HFFc6 (cell line): ENCODE measurements around the gene ADRM1. TPM values are rescaled to one million over a fixed set of nuclear protein-coding genes. Genes with fewer than 3 reads are reported as not detected.

ENCODE experiments used
- DNase-seq: peaks from one replicate; pipeline ENCODE4 v3.0.0-alpha.2; 2018
- H3K27ac Mint-ChIP-seq: 2 replicates; pipeline ENCODE4 v1.8.0; 2020; ENCODE audit warnings: mild to moderate bottlenecking, mixed read lengths
- H3K27me3 Mint-ChIP-seq: 2 replicates; pipeline ENCODE4 v1.8.0; 2021; ENCODE audit warnings: mild to moderate bottlenecking, moderate library complexity, mixed read lengths; ENCODE audit not compliant: insufficient read depth
- H3K36me3 Mint-ChIP-seq: 2 replicates; pipeline ENCODE4 v1.8.0; 2021; ENCODE audit warnings: low read depth, mixed read lengths
- H3K4me1 Mint-ChIP-seq: 2 replicates; pipeline ENCODE4 v1.8.0; 2020; ENCODE audit warnings: low read depth, mixed read lengths
- H3K4me3 Mint-ChIP-seq: 2 replicates; pipeline ENCODE4 v1.8.0; 2020; ENCODE audit warnings: mild to moderate bottlenecking, moderate library complexity, mixed read lengths
- H3K9me3 Mint-ChIP-seq: 2 replicates; pipeline ENCODE4 v1.8.0; 2020; ENCODE audit warnings: mild to moderate bottlenecking, mixed read lengths
- CTCF ChIP-seq: fragments of 200-600 bp; sonication (generic); IDR thresholded peaks from 2 replicates; pipeline ENCODE4 v1.5.0; 2021; ENCODE audit warnings: antibody characterized with exemption, mild to moderate bottlenecking
- total RNA-seq, 6 experiments: library from RNA; stranded (reverse); fragmentation: NEBNext Ultra II Directional; extraction: Animal tissue kit (Norgen Biotek cat#: 25700); gene quantifications; 2 replicates in 1 of 6; 3 replicates in 5 of 6; pipeline ENCODE4 v1.2.3, GENCODE V29; 2021

The ADRM1 gene
- total RNA-seq, 6 experiments from 2014 or later, result 126 to 133 (median 129) TPM

- no peak for TF ChIP-seq CTCF
- peak overlapping the region; percentile 97; the same call in 1 of the 2 replicates for H3K27ac Mint-ChIP-seq
- H3K4me3 Mint-ChIP-seq, result peak overlapping the region; percentile 97
- H3K9me3 Mint-ChIP-seq, result no peaks in the 10 kb centered on the region
- no peaks in the 10 kb centered on the region; the same call in 1 of the 2 replicates for H3K27me3 Mint-ChIP-seq
- H3K36me3 Mint-ChIP-seq, result peaks cover 13% of the 10 kb centered on the region
- DNase-seq, result no peak
- peaks cover 32% of the 10 kb centered on the region for H3K4me1 Mint-ChIP-seq
These were observed 204 bp downstream of the ADRM1 start for GRCh38 chr20:62303062-62303339.

- DNase-seq, result no peak
These were observed 786 bp downstream of the ADRM1 start for GRCh38 chr20:62303340-62304226.

GRCh38 chr20:62304331-62305148 lies 1.7 kb downstream of the ADRM1 start:
- peak overlapping the region; percentile 83 for H3K27ac Mint-ChIP-seq

More at GRCh38 chr20:62303340-62304226, 786 bp downstream of the ADRM1 start:
- Mint-ChIP-seq H3K27me3 (no peaks in the 10 kb centered on the region; the same call in 1 of the 2 replicates), H3K4me3 (peak overlapping the region; percentile 97), H3K9me3 (no peaks in the 10 kb centered on the region), H3K4me1 (peaks cover 32% of the 10 kb centered on the region), H3K27ac (peak overlapping the region; percentile 83), H3K36me3 (peaks cover 13% of the 10 kb centered on the region)
- TF ChIP-seq CTCF, result no peak

GRCh38 chr20:62305149-62305764 lies 2.5 kb downstream of the ADRM1 start:
- peaks cover 32% of the 10 kb centered on the region for H3K4me1 Mint-ChIP-seq
- peak; percentile 24 for TF ChIP-seq CTCF
- peaks cover 13% of the 10 kb centered on the region for H3K36me3 Mint-ChIP-seq
- no peaks in the 10 kb centered on the region for H3K9me3 Mint-ChIP-seq
- no peaks in the 10 kb centered on the region; the same call in 1 of the 2 replicates for H3K27me3 Mint-ChIP-seq
- peak overlapping the region; percentile 97 for H3K4me3 Mint-ChIP-seq
- H3K27ac Mint-ChIP-seq, result peak overlapping the region; percentile 31
- no peak for DNase-seq

More at GRCh38 chr20:62304331-62305148, 1.7 kb downstream of the ADRM1 start:
- no peaks in the 10 kb centered on the region; the same call in 1 of the 2 replicates for H3K27me3 Mint-ChIP-seq
- H3K36me3 Mint-ChIP-seq, result peaks cover 13% of the 10 kb centered on the region
- H3K4me3 Mint-ChIP-seq, result peak overlapping the region; percentile 97
- H3K4me1 Mint-ChIP-seq, result peaks cover 32% of the 10 kb centered on the region
- no peak for TF ChIP-seq CTCF
- no peaks in the 10 kb centered on the region for H3K9me3 Mint-ChIP-seq
- no peak for DNase-seq

- Mint-ChIP-seq H3K36me3 (peaks cover 13% of the 10 kb centered on the region), H3K27ac (0 out of 2 replicates have a peak overlapping the region, but pooled peaks have one; percentile 29), H3K4me3 (no peak overlapping the region; the same call in 1 of the 2 replicates), H3K27me3 (no peaks in the 10 kb centered on the region; the same call in 1 of the 2 replicates), H3K4me1 (peaks cover 32% of the 10 kb centered on the region), H3K9me3 (no peaks in the 10 kb centered on the region)
- no peak for TF ChIP-seq CTCF
- DNase-seq, result no peak
These were observed 3.1 kb downstream of the ADRM1 start for GRCh38 chr20:62305765-62306413.
